H1 (cell line): ENCODE data around the gene MAGT1. TPM values are rescaled to one million over a fixed set of nuclear protein-coding genes. Genes with fewer than 3 reads are reported as not detected.

ENCODE experiments used
- ATF3 ChIP-seq: IDR thresholded peaks from 2 replicates; pipeline ENCODE4 v1.6.1; 2011; ENCODE audit warnings: low read depth, mild to moderate bottlenecking, low read length; ENCODE audit not compliant: insufficient read depth
- RAD21 ChIP-seq, 2 experiments: IDR thresholded peaks in 1 of 2; conservative IDR thresholded peaks in 1 of 2; 2 replicates each; pipeline ENCODE4 v1.6.1; 2011; ENCODE audit warnings: low read depth in 2 of 2, low read length in 2 of 2, improper control_type of control experiment in 1 of 2, inconsistent platforms in 1 of 2, mild to moderate bottlenecking in 1 of 2, moderate library complexity in 1 of 2
- polyA plus RNA-seq, 7 experiments: library from polyadenylated mRNA; depleted of rRNA in 3 of 7; stranded (reverse) in 5 of 7; unstranded in 2 of 7; fragments of >200 nt in 5 of 7; fragments of 200-250 nt in 2 of 7; gene quantifications; 1 replicate in 5 of 7; 2 replicates in 1 of 7; 4 replicates in 1 of 7; pipeline versions ENCODE4 v1.2.1 to v1.2.3, GENCODE V29; 2011 to 2013; ENCODE audit warnings: missing spikeins in 2 of 7, mixed read lengths in 2 of 7
- total RNA-seq: library from RNA; stranded (reverse); fragmentation: NEBNext Ultra II Directional; extraction: Animal tissue kit (Norgen Biotek cat#: 25700); gene quantifications from 2 replicates; pipeline ENCODE4 v1.2.1, GENCODE V29; 2021

Gene MAGT1
- total and polyA plus RNA-seq, 2 of the 8 experiments (the other 6 are each of a cell fraction or from before 2014, with no cell fraction given): 14.4 to 47.6 TPM

GRCh38 chrX:77936299-77936698 is 41.1 kb upstream of the MAGT1 start (continued):
- no peak for TF ChIP-seq RAD21 (IDR thresholded peaks at IDR 0.05 in 1 of 2, conservative IDR thresholded peaks at IDR 0.05 in 1 of 2; ENCODE audit: low read depth in 2 of 2, low read length in 2 of 2)
- no peak for TF ChIP-seq ATF3
- TF ChIP-seq, all 59 proteins: peak for 0
